ENCODE measurements around the gene JUP.
A peak's percentile ranks its signal among the peaks of the same experiment; 100 is the strongest.

JUP gene

DNA sequence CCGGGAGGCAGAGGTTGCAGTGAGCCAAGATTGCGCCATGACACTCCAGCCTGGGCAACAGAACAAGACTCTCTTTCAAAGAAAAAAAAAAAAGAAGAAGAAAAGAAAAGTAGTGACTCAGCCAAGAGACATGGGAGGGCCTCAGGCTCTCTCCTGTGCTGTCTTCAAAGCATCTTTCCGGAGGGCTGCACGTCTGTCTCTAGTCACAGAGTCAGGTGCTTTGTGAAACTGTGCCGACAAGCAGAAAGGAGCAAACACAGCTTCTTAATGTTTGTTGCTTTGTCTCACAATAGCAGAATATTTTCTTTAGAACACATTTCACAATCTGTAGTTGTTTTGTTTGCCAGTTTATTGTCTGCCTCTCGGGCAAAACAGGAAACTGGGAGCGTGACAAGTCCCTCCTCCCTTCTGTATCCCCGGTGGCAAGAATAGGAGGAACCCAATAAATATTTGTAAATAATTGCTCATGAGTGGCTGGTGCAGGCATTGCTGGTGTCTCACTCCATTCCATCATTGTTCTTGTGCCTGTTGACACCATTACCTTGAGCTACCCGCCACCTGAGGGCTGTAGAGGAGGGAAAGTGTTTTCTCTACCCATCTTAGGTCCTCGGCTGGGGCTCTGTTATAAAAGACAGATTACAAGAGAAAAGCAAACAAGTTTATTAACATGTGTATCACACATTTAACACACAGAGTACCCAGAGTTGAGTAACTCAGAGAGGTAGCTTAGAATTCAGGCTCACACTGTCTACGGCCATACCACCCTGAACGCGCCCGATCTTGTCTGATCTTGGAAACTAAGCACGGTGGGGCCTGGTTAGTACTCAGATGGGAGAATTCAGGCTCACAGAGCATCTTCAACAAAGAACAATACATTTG lies 68.9 kb downstream of the JUP start:
- peak; percentile 60 to 67 (median 65) for DNase-seq

DNA sequence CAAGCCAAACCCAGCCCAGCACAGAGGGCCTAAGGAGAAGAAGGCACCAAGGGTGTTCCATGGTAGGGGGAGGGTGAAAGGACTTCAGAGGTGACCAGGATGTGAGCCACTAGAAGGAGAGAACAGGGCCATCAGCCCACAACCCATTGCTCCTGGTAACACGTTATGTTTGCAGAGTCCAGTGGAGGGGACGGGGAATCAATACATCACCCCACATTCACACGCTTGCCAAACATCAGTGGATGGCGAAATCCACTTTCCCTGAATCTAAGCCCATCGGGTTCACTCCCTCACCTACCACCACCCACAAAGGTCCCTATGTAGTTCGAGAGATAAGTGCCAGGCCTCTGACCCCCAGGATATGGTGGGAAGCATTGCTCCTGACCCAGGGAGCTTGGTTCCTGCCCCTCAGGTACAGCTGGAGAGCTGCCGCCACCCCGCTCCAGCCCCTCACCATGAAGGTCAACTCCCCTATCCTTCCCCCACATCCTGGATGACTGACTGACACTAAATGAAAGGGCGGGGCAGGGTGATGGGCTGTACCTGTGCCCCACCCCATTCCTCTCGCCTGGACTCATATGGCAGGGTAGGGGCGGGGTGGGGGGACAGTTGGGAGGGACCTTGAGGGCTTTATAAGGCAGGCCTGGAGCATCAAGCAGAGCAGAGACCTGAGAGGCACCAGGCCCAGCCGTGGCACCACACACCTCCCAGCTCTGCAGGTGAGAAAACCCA lies 74.7 kb downstream of the JUP start, which contains the start of gene GAST:
GAST (plus strand) TSS at position 663 of the 732 bp plus-strand sequence. CDS start 3,106 bp downstream, outside the sequence.
- no peak for DNase-seq

DNA sequence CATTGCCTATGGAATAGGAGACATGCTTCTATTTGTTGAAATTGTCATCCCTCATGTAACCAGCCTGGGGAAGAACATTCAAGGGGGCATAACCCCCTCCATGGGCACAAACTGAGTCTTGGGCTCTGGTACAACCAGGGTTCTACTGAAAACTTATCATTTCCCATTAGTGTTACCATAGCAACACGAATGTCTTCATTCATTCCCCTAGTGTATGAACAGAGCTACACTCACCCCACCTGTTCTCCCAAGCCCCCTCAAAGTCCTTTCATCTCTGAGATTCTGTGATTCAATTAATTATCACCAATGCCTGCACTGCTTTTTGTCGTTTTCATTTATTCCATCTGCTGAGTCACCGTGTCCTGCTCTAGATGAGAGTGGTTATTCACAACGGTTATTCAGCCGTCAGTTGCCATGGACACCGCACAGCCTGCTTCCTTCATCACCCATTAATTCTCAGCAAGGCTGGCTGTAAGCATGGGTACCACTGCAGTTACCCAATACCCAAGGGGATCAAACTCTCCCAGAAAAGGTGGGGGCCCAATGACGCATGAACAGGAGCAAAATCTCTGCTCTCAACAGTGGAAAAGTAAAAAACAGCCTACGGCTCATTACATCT lies 75.9 kb downstream of the JUP start:
- peak; percentile 46 to 56 (median 55) for DNase-seq

DNA sequence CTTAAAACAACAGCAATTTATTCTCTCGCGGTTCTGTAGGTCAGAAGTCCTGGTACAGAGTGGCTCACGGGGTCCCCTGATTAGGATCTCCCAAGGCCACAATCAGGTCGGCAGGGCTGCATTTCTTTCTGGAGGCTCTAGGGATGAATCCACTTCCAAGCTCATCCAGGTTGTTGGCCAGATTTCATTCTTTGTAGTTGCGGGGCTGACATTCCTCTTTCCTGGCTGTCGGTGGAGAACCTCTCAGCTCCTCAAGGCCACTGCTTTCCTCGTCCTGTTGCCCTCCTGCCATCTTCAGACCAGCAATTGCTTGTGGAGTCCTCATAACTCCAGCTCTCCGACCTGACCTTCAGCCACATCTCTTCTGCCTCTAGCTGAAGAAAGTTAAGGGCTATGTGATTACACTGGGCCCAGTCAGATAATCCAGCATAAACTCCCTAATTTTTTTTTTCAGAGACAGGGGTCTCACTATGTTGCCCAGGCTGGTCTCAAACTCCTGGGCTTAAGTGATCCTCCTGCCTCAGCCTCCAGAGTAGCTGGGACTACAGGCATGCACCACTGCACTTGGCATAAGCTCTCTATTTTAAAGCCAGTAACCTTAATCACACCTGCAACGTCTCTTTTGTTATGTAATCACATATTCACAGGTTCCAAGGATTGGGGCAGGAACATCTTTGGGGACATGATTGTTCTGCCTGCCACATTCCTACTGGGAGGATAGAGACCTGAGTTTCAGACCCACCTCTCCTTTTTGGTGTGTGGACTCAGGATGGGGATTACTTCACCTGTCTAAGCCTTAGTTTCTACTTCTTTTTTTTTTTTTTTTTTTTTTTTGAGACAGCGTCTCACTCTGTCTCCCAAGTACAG lies 78.5 kb downstream of the JUP start:
- no peak for DNase-seq

DNA sequence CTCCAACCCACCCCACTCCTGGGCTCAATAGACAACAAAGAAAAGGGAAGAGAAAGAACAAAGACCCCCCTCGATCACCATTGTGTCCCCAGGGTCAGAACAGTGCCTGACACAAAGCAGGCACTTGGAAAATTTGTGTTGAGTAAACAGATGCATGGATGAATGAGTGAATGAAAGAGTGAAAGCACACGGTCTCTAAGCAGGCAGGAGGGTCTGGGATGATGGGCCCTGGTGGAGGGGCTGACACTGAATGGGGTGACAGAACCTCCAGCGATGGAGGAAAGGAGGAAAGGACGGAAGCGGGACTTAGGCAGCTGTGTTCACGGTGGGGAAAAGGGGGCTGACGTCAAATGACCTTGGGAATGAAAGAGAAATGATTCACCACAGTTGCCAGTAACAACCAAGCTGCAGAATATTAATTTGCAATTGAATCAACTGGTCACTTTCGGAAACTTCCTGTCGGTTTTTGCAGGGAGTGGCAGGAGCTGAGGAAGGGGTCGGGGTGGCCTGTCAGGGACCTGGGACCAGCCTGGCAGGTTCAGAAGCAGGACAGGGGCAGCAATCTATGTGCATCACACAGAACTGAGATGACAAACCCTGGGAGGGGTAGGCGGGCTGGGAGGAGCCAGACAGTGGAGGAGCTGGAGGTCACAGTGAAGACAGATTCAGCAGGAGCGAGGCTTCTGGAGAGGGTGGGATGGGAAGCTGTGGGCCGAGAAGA lies 81.1 kb downstream of the JUP start:
- no peak for DNase-seq
